Measurements from ENCODE around the gene ITGA1.

Gene ITGA1

DNA sequence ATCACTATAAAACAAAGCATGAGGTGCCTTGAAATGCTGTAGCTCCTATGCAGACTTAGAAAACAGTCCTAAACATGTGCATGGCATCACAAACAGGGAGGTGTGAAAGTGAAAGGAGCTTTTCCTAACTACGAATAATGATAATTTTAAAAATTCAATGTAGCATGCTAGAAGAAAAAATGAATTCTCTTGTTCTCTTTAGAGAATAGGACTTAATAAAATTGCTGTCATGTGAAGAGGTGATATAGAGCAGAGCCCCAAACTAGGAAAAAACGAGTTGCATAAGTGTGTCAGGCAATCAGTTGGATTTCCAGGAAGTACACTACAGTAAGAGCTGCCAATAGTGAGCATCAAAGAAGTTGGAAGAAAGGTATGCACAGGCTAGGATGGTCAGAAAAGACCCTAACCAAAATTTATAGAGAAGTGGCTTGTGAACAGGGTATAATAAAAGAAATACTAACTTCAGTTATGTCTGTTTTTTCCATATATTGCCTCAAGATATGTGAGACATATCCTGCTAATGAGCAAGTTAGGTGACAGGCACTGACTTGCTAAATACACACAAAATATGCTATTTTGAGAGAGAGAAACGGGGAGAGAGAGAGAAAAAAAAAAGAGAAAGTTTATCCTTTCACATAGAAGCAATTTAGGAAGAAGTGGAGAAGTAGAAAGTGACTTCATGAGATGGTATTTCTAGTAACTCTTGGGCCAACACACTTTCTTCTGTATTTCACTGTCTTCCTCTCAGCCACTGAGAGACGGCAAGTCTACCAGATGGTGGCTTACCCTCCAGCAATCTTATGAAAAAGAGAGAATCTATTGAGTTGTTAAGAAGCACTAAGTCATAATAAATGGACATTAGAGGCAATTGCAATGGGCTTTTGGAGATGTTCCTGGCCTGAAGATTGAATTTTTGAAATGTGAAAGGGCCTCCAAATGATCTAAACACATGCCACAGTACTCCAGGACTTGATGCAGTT is 219.5 kb downstream of the ITGA1 start:
- no peak for DNase-seq

- no peak for DNase-seq
Observed at GRCh38 chr5:53008751-53009150, 221.0 kb downstream of the ITGA1 start.
